Activated CD4-positive, alpha-beta T cell treated with anti-CD3 and anti-CD28 coated beads, Interleukin-2, amount 50 U/mL, for 16 hours (primary cell): ENCODE data around the gene FANCI.
A peak's percentile ranks its signal among the peaks of the same experiment; 100 is the strongest.

Source experiments
- DNase-seq: peaks from one replicate; pipeline ENCODE4 v3.0.0-alpha.2; 2020

The FANCI gene

DNA sequence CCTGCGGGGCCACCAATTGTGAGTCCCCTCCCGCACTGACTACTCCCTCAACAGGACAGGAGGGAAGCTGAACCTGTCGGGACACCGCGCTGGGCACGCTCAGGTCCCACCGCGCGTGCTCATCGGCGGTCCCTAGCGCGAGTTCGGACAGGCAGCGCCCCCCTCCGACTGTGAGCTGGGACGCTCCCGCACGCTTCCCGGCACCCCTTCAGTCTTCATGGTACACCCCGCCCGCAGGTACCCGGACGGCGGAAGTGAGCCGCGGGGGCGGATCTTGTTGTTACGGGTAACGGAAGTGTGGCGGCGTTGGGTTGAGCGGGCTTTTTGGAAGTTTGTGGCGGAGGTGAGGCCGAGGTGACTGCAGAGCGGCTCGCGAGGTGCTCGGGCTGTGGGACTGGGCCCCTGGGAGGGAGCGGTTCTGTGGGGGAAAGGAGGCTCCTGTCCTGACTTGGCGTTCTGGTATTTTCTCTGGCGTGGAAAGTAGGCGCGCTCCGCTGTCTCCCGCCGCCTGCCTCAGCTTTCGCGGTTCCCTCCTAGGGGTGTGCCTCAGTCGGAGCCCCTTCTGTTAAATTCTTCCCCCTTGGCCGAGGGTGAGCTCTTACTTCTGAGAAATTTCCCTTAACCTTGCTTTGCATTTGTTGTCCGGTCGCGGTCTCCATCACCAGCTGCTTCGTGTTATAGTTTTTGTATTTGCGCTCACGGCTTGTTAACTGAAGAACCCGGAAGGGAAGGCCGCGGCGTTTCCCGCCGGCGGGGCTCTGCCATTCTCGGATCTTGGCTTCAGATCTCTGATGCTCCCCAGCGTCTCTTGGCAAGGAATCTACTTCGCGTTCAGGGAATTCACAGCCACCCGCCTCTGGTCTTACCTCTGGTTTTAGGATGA is at the start of gene FANCI:
TSS of gene FANCI (plus strand) at position 289 of the 883 bp plus-strand sequence. CDS start 3,669 bp downstream, outside the sequence.
- peak; percentile 97 for DNase-seq

DNA sequence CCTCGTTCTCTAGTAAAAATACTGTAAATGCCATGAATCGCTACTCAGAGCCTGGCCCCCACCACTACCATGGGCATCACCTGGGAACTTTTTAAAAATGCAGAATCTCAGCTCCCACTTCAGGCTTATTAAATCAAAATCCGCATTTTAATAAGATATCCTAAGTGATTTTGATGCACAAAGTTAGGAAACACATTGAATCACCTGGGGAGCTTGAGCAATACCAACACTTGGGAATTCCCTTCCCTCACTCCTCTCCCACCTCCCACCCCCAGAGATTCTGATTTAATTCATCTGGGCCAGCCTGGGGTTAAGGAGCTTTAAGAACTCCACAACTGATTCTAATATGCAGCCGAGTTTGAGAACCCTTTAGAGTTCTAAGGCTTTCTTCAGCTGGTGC is 49.2 kb upstream of the FANCI start:
- DNase-seq: no peak

DNA sequence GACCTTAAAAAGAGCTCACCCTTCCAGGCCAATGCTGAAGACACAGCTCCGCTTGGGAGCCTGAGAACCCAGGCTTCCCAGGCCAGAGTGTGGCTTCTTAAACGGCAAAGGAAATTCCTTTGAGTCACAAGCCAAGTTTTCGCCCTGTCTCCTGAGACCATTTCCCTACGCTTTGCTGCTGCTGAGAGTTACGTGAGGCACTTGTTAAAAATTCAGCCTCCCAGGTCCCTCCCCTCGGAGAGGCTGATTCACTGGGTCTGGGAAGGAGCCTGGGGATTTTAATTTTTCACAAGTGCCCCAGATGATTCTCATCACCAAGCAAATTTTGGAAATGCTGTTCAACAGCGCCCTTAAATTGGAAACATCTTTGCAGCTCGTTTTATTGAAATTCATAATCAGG is 47.9 kb upstream of the FANCI start:
- no peak for DNase-seq

DNA sequence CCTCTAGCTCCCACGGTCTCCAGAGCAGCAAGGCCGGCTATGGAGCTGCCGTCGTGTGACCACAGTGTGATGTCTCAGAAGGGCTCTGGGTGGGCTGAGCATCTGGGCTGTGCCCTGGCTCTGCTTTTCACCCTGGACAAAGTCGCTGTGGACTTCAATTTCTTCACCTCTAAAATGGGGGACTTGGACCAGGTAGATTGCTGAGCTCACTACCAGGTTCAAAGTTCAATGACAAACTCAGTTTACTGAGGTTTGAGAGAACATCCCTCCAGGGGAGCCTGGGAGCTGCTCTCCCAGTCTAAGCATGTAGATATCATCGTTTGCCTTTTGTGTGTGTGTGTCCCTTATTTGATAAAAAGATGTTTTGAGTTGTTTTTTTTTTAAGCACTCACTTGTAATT is 47.5 kb upstream of the FANCI start:
- no peak for DNase-seq

DNA sequence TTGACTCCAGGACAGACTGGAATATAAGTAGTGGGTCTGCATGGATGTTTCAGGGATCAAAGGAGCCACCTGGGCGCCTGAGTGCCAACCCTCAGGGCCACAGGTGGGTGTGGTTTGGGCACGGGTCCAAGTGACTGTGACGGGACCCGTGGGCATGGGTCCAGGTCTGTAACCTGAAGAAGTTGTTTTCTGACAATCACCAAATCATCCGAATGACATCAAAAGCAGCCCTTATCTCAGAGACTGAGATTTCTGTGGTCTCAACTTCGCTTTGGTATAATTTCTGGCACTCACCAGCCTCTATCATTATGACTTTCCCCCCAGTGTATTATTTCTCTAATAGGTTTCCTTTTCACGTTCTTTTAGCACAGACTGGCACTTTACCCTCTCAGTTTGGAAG is 46.8 kb upstream of the FANCI start:
- DNase-seq: peak; percentile 61

DNA sequence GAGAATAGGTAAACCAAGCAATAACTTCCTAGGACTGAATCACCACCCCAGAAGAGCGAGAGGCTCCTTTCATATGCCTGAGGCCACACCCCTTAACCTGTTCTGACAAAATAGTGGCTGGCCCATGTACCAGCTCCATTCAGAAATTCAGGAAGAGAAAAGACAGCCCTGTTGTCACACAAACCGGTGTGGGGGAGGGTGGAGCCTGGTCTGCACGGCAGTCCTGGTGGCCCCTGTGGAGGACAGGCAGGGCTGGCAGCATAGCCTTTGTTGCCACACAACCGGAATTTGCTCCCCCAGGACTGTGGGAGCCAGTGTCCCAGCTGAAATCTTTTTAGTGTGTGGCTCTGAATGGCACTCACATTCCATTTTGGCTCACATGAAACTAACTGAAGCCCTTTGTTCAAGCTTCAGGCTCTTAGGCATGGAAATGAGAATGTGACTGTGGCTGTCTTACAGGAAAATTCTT is 46.2 kb upstream of the FANCI start:
- peak; percentile 52 for DNase-seq

DNA sequence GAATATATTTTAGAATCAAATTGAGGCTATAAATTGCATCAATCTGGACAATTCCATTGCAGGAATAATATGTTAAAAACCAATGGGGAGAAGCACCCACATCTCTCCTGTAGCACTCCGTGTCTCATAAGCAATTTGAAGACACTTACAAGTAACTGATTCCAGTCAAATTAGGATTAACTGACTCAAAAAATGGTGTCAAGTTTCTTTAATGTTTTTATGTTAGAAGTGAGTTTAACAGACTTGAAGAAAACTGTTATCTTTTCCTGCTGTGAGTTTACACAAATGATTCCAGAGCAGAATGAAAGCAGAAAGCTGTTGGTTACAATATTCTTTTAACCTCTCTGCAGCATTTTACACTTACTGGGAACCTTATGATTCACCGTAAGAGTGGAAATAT is 45.6 kb upstream of the FANCI start:
- no peak for DNase-seq

DNA sequence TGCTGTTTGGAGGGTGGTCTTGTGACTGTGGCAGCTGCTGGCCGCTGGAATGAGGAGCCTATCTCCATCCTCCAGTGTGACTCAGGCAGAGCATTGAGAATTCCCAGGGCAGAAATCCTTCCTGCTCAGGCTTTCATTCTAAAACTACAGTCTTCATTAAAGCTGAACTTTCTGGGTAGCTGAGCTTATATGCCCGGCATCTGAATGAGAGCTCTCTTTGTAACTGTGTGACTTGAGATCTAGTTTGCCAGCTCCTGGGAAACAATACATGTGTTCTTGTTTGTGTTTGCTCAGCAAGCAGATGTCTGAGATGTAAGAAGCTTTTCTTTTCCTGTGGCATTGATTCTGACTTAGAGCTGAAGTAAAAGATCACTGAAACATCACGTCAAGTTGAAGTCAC is 44.8 kb upstream of the FANCI start:
- no peak for DNase-seq

DNA sequence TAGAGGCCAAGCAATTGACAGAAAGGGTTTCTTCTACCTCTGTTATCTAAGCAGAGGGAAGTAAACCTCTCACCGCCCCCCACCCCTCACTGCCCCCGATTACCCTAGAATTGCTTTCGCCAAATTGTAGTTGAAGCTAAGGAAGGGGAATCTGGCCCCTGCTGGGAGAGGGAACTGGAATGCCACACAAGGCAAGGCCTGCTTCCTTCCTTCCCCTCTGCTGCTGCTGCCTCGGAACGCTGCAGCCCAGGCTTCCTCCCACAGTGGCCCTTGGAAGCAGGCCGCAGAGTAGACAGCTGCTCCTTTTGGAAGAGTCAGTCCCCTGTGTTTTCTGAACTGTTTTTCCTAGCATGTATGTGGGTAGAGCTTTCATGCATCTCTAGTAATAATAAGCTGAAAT is 44.0 kb upstream of the FANCI start:
- DNase-seq: no peak

DNA sequence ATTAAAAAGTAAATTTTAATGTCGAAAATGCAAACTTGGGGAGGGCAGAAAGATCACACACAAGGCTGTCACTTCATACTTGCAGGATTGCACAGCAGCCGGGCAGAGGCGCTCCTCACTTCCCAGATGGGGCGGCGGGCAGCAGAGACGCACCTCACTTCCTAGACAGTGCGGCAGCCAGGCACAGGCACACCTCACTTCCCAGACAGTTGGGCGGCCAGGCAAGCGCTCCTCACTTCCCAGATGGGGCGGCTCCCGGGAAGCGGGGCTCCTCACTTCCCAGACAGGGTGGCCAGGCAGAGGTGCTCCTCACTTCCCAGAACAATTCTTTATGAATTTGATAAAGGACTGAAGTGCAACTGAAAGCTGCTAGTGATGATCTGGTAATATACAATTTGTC is 43.6 kb upstream of the FANCI start:
- no peak for DNase-seq

DNA sequence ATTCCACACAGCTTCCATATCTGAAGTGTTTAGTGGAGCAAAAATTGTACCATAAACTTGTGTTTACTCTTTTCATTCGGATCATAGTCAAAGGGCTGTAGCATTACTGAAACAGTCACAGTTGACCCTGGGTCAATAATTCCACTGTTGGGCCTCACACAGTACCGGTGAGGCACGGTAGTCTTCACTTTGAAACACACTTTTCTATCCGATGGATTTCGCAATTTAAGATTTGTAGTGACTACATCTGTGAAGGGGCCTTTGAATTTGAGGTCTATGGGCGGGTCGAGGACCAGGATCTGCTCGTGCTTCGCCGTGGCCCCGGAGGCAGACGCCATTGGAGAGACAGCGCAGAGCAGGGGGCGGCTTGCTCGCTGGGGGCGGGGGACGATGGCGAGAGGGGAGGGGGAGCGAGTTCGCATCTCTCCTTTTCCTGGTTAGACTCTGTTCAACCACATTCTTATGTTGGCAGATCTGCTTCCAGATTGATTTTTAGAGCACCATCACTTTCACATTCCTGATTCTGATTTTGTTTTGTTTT is 42.2 kb upstream of the FANCI start:
- no peak for DNase-seq

DNA sequence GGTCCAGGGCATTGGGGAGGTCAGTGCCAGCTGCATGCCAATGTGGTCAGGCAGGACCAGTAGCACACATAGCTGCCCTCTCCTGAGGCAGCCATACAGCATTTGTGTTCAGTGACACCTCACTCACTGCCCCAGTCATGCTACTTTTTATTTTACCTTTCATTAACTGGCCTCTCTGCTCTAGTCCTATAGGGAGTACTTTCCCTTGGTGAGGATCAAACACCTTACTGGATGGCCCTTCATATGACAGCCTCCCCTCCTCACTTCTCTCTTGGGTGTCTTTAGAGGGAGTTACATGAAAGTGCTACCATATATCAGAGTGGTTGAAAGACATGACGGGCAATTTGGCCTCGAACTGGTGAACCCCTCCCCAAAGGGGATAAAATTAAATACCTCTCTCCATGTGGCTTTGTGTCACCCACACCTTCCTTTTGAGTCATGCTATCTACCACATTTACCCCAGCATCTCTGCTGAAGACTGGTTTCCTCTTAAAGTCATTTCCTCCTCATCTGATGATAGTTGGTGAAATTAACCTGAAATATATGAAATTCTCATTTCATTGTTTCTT is 40.0 kb upstream of the FANCI start:
- peak; percentile 85 for DNase-seq

DNA sequence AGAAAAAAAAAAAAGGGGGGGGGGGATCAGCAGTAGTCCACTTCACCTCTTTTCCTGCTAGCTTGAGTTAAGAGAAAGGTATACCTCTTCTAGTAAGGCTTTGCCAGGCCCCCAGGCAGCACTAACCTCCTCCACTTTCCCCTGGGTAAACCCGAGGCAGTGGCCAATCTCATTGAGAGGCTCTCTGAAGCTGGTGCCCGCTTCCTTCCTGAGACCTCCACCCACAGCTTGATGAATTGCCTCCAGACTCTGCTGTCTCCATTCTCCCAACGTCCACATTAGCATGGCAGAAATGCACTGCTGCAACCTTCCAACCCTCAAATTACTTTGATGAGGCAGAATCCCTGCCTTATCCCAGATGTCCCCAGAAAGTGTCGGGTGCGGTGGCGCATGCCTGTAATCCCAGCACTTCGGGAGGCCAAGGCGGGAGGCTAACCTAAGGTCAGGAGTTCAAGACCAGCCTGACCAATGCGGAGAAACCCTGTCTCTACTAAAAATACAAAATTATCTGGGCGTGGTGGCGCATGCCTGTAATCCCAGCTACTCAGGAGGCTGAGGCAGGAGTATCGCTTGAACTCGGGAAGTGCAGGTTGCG is 37.7 kb upstream of the FANCI start:
- DNase-seq: no peak

DNA sequence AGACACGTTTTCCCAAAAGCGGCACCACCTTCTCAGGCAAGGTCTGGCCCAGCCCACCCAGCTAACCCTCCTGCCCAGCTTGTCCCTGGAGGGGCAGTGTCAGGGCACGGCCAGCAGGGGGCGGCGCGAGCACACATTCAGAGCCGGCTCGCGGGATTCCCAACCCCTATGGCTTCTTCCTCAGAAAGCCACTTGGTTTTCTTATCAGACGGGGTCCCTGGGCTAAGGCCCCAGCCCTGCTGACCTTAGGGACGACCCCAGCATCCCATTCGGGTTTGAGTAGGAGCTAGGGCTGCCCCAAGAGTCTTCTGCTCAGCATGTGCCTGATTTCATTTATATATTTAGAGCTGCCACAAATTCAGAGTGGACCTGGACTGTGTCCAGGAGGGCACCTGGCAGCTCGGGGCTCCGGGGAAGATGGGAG is 36.9 kb upstream of the FANCI start:
- DNase-seq: peak; percentile 79

DNA sequence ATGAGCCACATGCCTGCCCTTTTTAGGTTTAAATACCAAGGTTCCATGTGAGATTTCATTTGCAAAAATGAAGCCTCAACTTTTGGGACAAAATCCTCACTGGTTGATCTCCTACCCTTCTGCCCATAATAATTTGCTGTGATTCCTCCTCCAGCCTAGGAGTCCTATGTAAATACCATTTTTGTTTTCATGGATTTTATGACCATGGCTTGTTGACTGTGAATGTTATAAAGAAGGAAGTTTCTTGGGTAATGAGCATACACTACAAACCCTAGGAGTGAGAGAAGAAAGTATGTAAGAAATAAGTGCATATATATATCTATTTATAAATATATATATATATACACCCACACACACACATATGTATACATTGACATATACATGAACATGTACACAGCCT is 35.5 kb upstream of the FANCI start:
- DNase-seq: no peak

DNA sequence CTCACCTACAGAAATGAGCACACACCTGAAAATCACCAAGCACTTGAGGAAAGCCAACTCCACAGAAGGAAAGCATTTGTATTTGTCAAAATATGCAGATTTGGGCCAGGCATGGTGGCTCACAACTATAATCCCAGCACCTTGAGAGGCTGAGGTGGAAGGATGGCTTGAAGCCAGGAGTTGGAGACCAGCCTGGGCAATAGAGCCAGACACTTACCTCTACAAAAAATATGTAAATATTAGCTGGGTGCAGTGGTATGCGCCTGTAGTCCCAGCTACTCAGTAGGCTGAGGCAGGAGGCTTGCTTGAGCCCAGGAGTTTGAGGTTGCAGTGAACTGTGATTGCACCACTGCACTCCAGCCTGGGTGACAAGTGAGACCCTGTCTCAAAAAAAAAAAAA is 34.7 kb upstream of the FANCI start:
- DNase-seq: no peak

DNA sequence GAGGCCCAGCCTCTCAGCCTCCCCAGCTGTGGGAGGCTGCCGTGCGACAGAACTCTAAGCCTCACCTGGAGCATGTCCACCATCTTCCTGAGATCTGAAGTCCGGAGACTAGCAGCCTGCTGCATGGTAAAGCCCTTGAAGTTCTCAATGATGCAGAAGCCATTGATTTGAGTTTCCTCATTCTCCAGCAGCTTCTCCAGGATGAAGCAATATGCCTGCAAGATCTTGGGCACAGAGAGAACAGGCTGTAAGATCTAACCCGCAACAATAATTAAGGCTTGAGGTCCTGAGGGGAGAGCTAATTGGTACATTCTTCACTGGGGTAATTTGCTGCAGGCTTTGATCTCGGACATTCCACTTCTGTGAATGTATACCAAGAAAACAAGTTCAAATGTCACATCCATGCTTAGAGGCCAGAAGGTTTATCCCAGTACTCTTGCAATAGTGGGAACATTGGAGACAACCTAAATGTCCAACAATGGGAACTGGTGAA is 32.1 kb upstream of the FANCI start:
- DNase-seq: no peak

DNA sequence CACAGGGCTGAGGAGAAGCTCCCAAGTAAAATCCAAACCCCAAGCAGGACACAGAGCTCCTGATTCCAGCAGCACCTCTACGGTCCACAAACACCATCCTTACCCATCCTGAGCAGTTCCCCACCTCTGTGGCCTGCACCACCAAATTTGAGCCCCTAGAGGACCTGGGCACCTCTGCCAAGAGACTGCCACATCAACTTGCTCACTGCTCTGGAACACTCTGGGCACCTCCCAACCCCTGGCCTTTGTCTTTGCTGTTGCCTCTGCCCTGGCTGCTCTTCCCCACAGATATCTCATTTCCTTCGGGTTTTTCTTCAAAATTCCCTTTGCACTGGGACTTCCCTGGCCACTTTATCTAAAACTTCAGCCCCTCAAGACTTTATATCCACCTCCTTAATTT is 28.2 kb upstream of the FANCI start:
- DNase-seq: no peak

DNA sequence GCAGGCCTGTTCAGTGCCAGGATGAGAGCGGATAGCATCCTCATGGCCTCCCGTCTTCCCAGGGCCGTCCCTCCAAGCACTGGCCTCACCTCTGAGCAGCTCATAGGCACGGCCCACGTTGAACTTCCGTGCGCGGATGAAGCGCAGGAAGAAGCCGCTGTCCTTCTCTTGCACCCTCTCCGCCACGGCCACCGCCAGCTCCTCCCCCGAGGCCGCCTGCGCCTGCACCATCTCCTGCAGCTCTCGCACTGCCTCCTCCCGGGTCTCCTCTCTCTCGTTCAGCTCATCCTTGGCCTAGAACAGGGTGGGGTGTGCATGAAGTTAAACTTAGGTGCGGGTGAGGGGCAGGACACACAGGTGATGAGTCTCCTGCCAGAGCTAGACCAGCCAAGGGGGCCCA is 26.7 kb upstream of the FANCI start:
- DNase-seq: no peak

DNA sequence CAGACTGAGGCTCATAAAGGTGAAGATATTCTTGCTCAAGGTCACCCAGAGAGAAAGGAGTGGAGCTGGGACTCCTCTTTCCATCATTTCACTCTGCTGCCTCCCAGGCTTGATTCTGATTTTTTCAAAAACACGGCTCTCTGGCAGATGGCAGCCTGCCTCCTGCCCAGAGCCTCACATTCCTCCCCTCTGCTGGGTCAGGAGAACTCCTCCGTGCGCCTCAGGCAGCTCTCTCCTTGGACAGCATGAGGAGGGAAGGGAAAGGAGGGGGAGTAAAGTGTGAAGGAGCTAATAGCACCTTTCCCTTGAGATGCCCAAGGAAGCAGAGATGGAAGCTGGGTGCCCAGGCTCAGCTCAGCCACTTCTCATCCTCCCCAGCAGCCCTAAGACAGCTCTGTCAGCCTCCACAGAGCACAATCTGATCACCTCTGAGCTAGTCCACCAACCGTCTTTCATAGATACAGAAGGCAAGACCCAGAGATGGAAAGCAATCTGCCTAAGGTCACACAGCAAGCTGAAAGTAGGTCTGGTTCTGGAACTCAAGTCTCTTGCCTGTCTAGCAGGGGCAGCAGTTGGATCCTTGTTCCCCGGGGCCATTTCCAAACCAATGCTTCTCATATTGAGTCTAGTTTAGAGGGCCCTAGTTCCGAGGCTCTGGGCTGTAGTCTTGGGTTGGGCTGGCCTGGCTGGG is 25.9 kb upstream of the FANCI start:
- DNase-seq: no peak

DNA sequence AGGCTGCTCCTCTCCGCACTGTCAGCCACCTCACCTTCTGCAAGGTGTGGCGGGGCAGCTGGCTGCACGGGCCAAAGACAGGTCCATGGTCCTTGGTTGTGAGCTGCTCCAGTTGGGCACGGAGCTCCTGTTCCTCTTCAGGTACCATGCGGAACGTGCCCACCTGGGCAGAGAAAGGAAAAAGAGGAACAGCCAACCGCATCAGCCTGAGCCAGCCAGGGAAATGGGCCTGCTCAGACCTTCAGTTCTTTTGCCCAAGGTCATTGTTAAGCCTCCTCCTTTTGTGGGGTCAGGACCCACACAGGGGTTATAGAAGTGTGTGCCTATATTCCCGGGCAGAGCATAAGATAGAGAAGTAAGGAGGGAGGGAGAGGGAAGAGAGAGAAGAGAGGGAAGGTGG is 25.2 kb upstream of the FANCI start:
- no peak for DNase-seq

DNA sequence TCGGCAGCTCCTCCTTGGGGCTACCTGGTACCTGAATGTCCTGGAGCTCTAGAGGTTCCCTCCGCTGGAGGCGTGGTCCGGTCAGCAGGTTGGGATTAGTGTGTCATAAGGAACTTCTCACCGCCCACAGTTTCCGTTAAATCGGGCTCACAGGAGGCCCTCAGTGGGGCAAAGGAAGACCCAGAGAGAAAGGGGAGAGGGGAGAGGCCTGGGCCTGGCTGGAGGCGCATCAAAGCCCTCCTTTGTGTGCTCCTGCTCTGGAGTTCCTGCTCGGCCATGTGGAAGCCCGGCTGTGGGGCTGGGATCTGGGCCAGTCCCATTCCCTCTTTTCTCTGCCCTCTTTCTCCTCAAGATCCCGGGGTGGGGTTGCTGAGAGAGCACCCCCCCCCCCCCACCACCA is 22.2 kb upstream of the FANCI start, which contains the start of gene RLBP1:
TSS of gene RLBP1 (minus strand) at position 37 of the 400 bp plus-strand sequence. CDS start 2,604 bp downstream, outside the sequence.
- DNase-seq: no peak

DNA sequence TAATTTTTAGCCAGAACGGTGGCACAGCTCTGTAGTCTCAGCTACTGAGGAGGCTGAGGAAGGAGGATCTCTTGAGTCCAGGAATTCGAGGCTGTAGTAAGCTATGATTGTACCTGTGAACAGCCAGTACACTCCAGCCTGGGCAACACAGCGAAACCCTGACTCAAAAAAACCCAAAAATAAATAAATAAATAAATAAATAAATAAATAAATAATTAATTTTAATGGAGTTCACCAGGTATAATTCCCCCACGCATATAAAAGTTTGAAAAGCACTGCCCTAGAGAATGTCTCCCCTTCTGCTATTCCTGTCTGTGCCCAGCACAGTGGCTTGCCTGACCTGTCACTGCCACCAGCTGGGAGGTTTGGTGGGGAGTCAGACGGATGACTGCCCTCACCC is 18.2 kb upstream of the FANCI start:
- no peak for DNase-seq
